HepG2 (cell line): ENCODE results near the gene CD99L2.

Experiments
- POLR2A ChIP-seq, 2 experiments: IDR thresholded peaks; 2 replicates each; pipeline ENCODE4 v1.6.1; 2011; ENCODE audit warnings: low read depth in 2 of 2, low read length in 2 of 2, mild to moderate bottlenecking in 1 of 2, moderate library complexity in 1 of 2; ENCODE audit not compliant: insufficient read depth in 1 of 2
- SRSF4 ChIP-seq: fragments of 200-400 bp; formaldehyde crosslinking; IDR thresholded peaks from one replicate; pipeline ENCODE4 v1.6.1; 2018; ENCODE audit warnings: mild to moderate bottlenecking, low read depth, low read length, moderate library complexity; ENCODE audit not compliant: poor library complexity, severe bottlenecking
- ZBTB46 ChIP-seq: sonication (generic); formaldehyde crosslinking; IDR thresholded peaks from 2 replicates; pipeline ENCODE4 v1.4.0; 2020; ENCODE audit warnings: mild to moderate bottlenecking, missing genetic modification reagents, borderline replicate concordance

DNA sequence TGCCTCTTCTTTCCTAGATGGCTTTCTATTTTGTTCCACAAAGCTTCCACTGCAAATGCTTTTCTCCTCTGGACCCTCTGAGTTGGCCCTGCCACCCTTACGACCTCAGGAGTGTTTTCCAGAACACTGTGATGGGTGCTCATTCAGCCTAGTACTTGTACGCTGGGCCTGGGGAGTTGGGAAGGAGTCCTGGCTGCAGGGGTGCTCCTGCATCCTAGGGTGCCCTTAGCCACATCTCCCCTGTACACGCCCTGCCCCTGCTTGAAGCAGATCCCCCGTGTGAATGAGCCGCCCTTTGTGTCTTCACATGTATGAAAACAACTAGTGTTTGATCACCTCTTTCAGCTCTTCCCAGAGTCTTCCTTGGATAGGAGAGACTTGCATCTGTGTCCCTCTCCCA, 141.1 kb downstream of the CD99L2 start:
- no peak for TF ChIP-seq ZBTB46 (CRISPR knock-in tag)
- TF ChIP-seq SRSF4 = no peak
- no peak for TF ChIP-seq POLR2A (IDR thresholded peaks at IDR 0.05; ENCODE audit: insufficient read depth in 1 of 2, low read depth in 2 of 2, low read length in 2 of 2)
